GM21825 (cell line): ENCODE results near the gene BRSK1.

Experiments used
- ATAC-seq: cut with Tn5 transposase; IDR thresholded peaks from one replicate; pipeline ENCODE4 v1.9.1; 2021; ENCODE audit warnings: mild to moderate bottlenecking, moderate library complexity; ENCODE audit not compliant: unreplicated experiment

BRSK1 gene

DNA sequence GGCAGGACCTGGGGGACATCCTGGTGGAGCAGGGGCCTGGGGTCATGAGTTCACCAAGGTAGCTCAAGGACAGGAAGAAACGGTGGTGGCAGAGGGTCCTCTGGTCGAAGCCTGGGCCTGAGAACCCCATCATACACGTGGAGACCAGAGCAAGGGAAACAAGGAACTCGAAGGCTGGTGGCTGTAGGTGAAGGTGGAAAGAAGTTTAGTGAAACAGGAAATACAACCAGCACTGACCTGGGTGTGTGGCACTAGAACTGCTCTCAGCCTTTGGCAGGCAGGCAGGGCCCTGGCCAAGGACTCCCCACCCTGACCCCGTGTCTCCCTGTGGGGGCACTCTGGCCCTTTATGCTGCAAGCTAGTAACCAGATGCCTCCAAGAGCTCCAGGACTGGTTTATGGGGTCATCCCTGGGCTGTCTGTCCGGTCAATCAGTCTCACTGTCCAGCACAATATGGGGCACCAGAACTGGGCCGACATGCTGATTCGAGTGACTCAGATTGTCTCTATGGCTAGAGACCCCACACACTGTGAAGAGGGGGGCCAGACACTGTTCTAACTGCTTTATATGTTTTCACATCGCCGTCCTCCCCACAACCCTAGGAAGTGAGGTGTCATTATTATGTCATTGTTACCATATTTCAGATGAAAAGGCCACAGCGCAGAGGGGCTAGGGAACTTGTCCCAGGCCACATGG lies 67.0 kb downstream of the BRSK1 start:
- ATAC-seq, result no peak

DNA sequence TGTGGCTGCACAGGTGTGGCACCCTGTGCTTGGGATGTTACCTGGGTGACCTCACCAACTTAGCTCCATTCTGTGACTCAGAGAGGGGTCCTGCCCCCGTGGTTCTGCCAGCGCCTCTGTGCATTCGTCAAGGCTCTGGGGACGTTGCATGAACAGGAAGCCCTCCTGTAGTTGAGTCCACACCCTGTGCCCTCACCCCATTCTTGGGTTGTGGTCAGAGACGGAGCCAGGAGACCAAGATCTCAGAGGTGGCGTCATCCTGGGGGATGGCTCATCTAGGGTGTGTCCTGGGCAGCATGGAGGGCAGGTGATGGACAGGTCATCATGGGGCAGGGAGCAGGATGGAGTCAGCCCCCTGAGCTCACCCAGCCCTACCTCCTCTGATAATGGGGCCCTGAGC lies 68.2 kb downstream of the BRSK1 start:
- no peak for ATAC-seq

DNA sequence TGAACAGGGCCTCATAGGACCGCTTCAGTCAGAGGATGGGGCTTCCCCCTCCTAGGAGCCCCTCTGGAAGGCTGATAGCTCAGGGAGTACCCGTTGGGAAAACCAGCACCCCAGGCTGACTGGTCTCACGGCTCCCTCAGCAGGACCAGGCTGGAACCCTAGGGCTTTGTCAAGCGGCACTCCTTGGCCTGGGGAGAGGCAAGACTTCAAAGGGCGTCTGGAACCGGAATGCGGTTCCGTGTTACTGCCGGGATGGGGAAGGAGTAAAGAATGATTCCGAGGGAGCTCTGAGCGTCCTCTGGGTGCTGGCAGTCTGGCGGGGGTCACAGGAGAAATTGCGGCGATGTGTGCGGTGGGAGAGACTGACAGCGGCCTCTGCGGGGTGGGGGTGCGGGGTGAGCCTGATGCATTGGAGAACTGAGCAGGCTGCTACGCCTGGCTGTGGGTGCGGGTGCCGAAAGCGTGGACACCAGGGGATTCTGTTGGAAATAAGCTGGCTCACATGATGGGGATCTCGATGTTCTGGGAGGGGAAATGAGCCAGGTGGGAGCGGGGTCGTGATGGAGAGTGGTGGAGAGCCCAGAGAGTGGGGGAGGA lies 68.8 kb downstream of the BRSK1 start:
- ATAC-seq, result no peak

DNA sequence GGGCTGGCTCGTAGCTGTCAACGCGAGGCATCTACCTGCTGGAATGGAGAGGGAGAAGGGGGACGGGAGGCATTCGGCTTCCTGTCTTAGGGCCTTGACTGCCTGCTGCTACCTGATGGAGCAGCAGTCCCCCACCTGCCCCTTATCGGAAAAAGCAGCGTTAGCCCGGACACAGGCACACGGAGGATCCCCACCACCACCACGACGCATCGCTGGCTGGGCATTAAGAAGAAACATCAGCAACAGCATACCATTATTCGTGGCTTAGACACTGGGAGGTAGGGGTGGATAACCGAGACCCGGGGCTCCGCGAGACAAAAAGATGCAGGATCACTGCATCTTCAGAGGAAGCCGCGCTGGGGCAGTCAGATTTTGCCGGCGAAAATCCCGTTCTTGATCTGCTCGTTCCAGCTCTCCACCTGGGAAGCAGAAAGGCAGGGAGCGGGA lies 69.6 kb downstream of the BRSK1 start:
- no peak for ATAC-seq

- ATAC-seq, result peak; percentile 49
Observed at GRCh38 chr19:55353803-55354697, 70.3 kb downstream of the BRSK1 start.

- ATAC-seq, result no peak
Observed at GRCh38 chr19:55354698-55355212, 71.0 kb downstream of the BRSK1 start, which contains the start of gene COX6B2. COX6B2 (minus strand) TSS chr19:55354719; CDS start chr19:55354521, 198 bp downstream.

- ATAC-seq, result no peak
Observed at GRCh38 chr19:55355213-55355821, 71.5 kb downstream of the BRSK1 start.

DNA sequence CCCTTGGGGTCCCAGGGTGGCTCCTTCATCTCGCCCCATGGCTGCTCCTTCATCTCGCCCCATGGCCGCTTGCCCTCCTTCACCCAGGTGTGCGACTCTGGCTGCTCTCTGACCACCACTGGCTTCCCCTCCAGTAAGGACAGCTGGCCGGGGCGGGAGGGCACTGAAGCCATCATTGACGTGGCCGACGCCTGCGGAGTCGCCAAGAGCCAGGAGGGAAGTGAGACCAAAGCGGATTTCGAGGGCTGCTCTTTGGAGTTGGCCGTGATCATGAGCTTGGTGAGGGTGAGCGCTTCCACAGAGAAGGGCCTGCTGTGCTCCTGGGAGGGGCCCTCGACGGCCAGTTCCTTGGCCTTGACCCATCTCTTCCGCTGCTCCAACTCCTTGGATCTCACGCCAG lies 74.7 kb downstream of the BRSK1 start:
- ATAC-seq, result no peak

DNA sequence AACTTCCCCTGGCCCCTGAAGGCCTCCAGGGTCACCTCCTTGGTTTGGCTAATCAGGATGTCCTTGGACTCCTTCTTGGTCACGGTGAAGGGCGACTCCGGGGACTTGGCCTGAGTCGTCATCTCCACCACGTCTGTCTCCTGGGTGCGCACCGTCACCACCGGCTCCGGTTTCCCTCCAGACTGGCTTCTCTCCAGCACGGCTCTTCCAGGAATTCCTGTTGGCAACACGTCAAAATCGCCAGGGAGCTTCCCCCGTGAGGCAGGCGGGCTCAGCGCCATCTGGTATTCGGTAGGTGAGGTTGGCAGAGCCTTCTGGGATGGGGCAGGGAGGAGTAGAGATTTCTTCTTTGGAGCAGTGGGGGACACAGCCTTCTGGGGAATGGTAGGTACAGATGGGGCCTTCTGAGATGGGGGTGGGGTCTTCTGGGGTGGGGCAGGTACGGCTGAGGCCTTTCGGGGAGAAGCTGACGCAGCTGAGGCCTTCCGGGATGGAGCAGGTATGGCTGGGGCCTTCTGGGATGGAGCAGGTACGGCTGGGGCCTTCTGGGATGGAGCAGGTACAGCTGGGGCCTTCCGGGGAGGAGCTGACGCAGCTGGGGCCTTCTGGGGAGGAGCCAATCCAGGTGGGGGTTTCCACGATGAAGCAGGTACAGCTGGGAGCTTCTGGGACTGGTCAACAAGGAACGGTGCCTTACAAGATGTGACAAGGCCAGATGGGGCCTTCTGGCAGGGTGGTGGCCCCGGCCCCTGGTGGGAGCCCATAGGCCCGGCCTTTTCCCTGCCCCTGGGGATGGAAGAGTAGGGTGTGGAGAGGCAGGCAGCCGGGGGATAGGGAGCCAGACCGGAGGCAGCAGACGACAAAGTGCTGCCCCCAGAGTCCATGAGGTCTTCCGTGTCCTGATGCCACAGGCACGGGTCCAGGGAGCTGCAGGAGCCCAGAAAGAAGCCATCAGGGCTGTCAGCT lies 75.4 kb downstream of the BRSK1 start:
- no peak for ATAC-seq

DNA sequence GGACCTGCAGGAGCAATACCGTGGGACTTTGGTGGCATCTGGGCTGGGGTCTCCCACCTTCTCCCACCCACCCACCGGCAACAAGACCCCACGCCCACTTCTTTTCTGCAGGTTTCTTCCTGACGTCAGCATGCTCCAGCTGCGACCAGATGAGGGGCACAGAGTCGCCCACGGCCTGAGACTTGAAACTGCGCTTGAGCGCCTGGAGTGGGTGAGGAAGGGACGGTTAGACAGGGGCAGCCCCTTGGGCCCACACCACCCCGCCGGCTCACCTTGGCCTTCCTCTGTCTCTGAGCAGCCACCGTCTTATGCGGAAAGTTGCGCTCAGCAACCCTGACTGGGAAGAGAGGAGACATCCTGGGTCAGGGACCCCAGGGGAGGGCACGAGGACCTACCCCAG lies 77.1 kb downstream of the BRSK1 start:
- no peak for ATAC-seq
